HG02884 (cell line): ENCODE data around the gene PDE12.
A peak's percentile ranks its signal among the peaks of the same experiment; 100 is the strongest.
"Not testable (repeated sequence)": the region's sequence is repeated elsewhere in the genome, so short reads cannot be mapped to it uniquely, and the experiment has no call there.

Experiments used
- ATAC-seq: cut with Tn5 transposase; IDR thresholded peaks from one replicate; pipeline ENCODE4 v1.9.1; 2021; ENCODE audit warnings: mild to moderate bottlenecking, moderate library complexity; ENCODE audit not compliant: unreplicated experiment

Gene PDE12

DNA sequence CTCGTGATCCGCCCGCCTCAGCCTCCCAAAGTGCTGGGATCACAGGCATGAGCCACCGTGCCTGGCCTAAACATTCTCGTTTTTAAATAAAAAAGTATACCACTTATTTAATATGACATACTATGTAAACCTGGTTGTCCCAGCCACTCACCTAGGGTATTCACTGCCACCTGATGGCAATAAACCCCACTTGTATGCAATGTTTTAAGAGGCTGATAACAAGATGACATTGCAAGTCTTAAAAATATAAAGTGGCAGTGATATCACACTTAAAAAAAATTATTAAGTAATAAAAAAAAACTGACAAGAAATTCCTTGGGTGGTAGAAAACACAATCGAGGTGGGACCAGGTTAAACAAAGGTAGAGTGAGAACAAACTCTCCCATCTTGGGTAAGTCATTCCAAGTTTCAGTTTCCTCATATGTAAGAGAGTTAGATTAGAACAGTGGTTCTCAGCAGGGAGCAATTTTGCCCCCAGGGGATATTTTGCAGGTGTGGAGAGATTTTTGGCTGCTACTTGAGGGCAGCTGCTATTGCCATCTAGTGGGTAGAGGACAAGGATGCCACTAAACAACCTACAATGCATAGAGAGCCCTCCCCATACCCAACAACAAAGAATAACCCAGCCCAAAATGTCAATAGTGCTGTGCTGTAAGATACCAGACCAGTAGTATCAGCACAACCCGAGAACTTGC lies 26.5 kb downstream of the PDE12 start:
- ATAC-seq = no peak

DNA sequence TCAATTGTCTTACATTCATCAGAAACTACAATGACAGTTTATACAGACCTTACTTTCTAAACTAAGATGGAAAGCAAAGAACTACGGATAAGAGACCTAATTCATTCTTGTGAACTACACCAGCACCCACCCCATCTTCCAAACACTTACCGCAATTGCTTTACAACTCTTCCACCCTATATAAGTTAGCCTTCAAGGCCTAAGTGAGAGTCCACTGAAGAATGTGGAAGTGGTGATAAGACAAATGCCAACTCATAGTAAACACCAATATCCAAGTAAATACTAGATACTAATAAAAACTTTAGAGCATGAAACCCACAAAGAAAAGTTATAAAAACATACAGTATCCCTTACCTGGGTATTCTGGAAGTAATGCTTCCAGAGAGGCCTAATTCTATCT lies 27.5 kb downstream of the PDE12 start:
- no peak for ATAC-seq

DNA sequence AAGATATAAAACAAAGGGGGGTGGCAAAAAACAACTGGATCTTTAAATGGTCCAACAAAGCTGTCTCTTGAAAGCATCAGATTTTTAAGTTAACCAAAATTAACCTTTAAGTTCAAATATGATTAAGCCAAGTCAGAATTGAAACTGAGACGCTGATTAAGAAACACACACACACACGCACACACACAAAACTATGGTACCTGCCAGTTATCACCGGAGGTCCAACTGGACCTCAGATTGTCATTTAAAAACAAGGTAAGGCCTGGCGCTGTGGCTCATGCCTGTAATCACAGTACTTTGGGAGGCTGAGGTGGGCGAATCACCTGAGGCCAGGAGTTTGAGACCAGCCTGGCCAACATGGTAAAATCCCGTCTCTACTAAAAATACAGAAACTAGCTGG lies 30.7 kb downstream of the PDE12 start:
- no peak for ATAC-seq

DNA sequence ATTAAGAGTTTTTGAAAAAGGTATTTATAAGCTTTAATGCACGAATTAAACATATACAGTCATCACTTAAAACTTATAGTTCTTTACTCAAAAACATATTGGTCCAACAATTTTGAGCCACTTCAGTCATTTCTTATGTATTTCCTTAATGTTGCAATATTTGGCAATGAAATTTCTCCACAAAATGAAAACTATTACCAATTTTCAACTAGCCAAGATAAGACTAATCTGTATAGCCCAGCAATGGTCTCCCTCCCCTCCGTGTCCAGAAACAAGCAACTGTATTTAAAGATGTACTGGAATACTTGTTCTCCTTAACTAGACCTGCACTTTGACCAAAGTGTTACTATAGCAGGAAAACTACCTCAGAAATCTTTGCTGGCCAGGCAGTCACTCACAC lies 31.8 kb downstream of the PDE12 start:
- ATAC-seq = no peak

DNA sequence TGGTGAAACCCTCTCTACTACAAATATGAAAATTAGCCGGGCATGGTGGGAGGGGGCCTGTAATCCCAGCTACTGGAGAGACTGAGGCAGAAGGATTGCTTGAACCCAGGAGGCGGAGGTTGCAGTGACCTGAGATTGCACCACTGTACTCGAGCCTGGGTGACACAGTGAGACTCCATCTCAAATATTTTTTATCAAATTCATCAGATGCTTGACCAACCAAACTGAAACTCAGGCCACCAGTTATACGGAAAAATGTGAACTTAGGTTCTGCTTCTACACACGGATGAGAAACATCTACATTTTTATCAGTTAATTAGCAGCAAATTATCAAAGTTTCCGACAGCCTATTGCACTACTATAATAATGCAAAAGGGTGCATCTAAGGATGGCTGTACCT lies 36.2 kb downstream of the PDE12 start:
- no peak for ATAC-seq

DNA sequence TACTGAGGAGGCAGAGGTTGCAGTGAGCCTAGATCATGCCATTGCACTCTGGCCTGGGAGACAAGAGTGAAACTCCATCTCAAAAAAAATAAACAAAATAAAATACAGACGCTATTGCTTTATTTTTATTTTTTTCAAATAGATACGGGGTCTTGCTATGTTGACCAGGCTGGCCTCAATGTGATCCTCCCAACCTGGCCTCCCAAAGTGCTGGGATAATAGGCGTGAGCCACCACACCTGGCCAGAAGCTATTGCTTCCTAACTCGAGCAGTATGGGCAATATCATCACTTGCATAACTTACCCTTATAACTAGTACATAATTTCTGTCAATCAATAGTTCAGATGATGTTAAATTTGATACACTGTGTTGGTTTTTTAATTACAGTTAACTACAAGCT lies 38.1 kb downstream of the PDE12 start:
- ATAC-seq = no peak

DNA sequence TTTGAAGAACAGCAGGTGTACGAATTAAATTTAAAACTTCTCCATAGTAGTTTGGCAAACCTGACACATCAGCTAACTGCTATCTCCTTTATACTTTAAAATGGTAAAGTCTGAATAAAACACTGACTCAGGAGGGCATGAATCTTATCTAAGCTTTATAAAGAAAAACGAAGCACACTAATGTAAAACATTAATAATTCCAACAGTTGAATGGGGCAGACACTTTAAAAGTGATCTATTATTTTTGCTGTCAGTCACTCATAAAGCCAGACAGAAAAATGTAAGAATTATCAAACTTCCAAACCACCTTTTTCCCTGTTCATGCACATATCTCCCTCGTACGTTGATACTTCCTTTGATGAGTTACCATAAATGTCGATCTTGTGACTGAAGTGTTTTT lies 38.5 kb downstream of the PDE12 start:
- ATAC-seq = no peak

DNA sequence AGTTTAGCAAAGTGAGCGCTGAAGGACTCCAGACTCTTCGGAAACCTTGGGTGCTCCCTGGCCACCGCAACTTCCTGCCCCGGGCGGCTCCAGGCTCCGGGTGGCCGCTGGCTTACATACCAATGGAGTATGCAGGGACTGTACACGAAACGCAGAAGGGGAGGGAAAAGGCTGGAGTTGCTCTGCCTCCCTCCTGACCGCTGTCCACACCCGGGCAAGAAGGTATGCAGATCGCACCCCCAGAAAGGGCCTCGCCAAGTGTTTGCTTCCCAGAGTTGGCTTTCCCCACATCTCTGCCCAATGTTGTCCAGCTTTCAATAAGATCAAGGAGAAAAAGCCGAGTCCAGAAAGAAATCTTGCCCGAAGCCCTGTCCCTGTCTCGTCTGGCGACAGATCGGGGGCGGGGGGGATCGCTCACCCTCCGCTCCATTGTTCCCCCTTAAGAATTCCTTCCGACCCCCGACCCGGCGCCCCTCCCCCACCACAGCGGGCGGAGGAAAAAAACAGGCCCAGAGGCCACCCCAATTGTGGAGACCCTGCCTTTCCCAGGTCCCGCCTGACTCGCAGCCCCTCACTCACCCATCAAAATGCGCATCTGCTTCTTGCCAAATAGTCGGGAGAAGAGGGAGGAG lies 40.5 kb downstream of the PDE12 start:
- no peak for ATAC-seq

DNA sequence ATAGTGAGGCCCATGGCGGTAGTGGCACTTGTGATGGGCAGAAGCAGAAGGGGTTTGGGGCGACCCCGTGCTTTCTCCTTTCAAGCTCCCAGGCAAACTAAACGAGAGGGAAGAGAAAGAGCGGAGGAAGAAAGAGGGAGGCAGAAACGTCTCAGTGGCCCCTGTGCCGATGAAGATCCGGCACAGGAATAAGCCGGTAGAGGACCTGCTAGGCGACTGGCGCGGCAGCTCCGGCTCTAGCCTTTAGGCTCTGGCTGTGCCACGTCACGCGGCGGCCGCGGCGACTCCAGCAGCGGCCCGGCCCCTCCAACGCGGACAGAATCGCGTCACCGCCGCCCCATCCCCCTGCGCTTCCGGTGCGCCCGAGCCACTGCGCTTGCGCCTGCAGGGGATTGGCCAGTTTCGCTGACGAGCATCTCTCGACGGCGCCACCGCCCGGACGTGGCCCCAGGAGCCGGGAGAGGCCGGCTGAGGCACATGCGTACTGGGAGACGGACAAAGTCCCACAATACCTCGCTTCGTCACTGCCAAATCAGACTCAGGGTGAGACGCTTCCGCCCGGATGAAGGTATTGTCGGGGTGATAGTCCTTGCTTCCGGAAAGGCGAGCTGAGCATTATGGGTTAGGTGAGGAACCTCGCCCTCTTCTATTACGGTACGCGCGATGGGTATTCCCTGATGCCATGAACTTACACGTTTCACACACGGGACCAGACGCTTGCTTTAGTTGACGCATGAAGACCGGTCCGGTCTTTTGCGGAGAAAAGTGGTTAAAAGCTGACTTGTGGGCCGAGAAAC lies 41.3 kb downstream of the PDE12 start, which contains the start of gene ARF4:
Gene ARF4, minus strand, starts transcription at position 218 of the 797 bp plus-strand sequence. Its CDS starts 204 bp downstream, at position 14.
- peak; percentile 93 for ATAC-seq

DNA sequence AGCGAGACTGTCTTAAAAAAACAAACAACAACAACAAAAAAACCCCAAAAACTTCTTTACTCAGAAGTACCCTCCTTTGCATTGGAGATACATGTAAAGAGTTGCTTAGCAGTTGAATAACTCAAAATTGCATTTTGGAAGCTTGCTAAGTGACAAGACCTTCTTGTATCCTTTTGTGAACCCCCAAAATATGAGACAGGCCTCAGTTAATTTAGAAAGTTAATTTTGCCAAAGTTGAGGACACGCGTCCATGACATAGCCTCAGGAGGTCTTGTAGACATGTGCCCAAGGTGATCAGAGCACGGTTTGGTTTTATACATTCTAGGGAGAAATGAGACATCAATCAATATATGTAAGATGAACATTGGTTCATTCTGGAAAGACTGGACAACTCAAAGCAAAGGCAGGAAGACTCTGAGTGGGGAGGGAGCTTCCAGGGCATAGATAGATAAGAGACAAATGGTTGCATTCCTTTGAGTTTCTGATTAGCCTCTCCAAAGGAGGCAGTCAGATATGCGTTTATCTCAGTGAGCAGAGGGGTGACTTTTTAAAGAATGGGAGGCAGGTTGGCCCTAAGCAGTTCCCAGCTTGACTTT lies 42.8 kb downstream of the PDE12 start:
- no peak for ATAC-seq

DNA sequence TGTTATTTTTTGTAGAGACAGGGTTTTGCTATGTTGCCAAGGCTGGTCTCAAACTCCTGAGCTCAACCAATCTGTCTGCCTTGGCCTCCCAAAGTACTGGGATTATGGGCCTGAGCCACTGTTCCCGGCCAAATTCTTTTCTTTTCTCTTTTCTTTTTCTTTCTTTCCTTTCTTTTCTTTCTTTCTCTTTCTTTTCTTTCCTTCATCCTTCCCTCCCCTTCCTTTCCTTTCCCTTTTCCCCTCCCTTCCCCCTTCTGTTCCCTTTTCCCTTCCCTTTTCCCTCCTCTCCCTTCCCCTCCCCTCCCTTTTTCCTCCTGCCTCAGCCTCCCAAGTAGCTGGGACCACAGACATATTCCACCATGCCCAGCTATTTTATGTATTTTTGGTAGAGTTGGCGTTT lies 44.1 kb downstream of the PDE12 start:
- no peak for ATAC-seq

DNA sequence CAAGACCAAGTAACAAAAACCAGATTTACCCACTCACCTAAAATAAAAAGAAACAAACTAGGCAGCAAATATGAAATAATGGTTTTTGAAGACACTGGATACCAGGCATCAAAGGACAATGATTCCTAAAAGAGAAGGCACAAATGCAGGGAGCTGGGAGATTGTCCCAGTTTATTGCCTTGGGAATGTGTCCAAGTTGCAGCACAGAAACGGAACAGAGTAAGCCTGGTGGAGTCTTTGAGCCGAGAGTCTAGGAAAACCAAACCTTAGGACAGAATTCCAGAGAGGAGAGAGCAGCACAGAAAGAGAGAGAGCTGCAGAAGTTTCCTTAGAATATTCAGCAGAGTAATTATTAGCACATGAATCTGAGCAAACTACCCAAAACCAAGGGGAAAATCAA lies 48.9 kb downstream of the PDE12 start:
- ATAC-seq = no peak

DNA sequence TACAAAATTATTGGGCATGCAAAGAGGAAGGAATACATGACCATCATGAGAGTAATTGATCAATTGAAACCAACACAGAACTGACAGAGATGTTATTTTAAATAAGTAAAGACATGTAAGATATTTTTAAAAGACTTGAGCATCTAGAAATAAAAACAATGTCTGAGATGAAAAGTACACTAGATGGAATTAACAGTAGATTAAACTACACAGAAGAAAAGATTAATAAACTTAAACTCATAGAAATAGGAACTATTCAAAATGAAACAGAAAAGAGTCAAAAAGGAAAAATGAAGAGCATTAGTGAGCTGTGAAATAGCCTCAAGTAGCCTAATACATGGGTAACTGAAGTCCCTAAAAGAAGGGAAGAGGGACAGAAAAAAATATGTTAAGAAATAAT lies 49.6 kb downstream of the PDE12 start:
- ATAC-seq = no peak

DNA sequence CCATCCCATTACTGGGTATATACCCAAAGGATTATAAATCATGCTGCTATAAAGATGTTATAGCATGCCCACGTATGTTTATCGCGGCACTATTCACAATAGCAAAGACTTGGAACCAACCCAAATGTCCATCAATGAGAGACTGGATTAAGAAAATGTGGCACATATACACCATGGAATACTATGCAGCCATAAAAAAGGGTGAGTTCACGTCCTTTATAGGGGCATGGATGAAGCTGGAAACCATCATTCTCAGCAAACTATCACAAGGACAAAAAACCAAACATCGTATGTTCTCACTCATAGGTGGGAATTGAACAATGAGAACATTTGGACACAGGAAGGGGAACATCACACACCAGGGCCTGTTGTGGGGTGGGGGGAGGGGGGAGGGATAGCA lies 55.8 kb downstream of the PDE12 start:
- ATAC-seq = not testable (repeated sequence)

DNA sequence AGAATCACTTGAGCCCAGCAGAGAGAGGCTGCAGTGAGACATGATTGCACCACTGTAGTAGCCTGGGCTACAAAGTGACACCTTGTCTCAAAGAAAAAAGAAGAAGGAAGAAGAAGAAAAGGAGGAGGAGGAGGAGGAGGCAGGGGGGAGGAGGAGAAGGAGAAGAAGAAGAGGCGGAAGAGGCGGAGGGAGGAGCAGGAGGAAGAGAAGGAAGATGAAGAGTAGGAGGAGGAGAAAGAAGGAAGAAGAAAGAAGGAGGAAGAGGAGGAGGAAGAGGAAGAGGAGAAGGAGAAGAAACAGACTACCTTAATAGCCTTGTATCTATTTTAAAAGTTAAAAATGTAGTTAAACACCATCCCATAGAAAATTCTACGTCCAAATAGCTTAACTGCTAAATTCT lies 60.2 kb downstream of the PDE12 start:
- no peak for ATAC-seq
